Measurements from ENCODE around the gene AKAP13.

- TF ChIP-seq ARNT (IDR thresholded peaks at IDR 0.05) (no peak), SUZ12 (IDR thresholded peaks at IDR 0.05) (no peak), HDGF (IDR thresholded peaks at IDR 0.05; ENCODE audit: borderline replicate concordance) (no peak), FOXA1 (IDR thresholded peaks at IDR 0.05) (no peak)
These were observed 328.1 kb downstream of the AKAP13 start for GRCh38 chr15:85708402-85708941.

All from HEK293T (cell line).